Activated CD8-positive, alpha-beta memory T cell treated with anti-CD3 and anti-CD28 coated beads, Interleukin-2, amount 10 ng/mL, durations not matched to agents 7 days and 5 days (primary cell): Measurements from ENCODE around the gene PIK3R6. TPM values are rescaled to one million over a fixed set of nuclear protein-coding genes. Genes with fewer than 3 reads are reported as not detected.

Experiments
- ATAC-seq: fragments of 150-1000 bp; cut with Tn5 transposase; one replicate; pipeline ENCODE4 v1.10.0; 2021; ENCODE audit warnings: moderate library complexity
- CTCF ChIA-PET: fragments of 350-600 bp; sonication (Branson Sonifier 250); formaldehyde crosslinking; loops from one replicate; lab custom pipeline; 2021; ENCODE audit warnings: antibody characterized with exemption; lab: Charles Lee
- DNase-seq: peaks from one replicate; pipeline ENCODE4 v3.0.0-alpha.2; 2020
- H3K27ac Mint-ChIP-seq: one replicate; pipeline ENCODE4 v1.8.0; 2021; ENCODE audit warnings: mild to moderate bottlenecking, mixed read lengths
- H3K27me3 Mint-ChIP-seq: one replicate; pipeline ENCODE4 v1.8.0; 2021; ENCODE audit warnings: mixed read lengths
- H3K36me3 Mint-ChIP-seq: one replicate; pipeline ENCODE4 v1.8.0; 2021; ENCODE audit warnings: mild to moderate bottlenecking, mixed read lengths
- H3K4me1 Mint-ChIP-seq: one replicate; pipeline ENCODE4 v1.8.0; 2021; ENCODE audit warnings: mixed read lengths
- H3K4me3 Mint-ChIP-seq: one replicate; pipeline ENCODE4 v1.8.0; 2021; ENCODE audit warnings: mild to moderate bottlenecking, moderate library complexity, mixed read lengths
- H3K9me3 Mint-ChIP-seq: one replicate; pipeline ENCODE4 v1.8.0; 2022; ENCODE audit warnings: low read depth, mixed read lengths
- total RNA-seq, 2 experiments: library from RNA; stranded (reverse); gene quantifications; one replicate each; pipeline ENCODE4 v1.2.3, GENCODE V29; 2021

The PIK3R6 gene
- total RNA-seq, 2 experiments from 2014 or later, result 1.3 to 4.9 TPM

DNA sequence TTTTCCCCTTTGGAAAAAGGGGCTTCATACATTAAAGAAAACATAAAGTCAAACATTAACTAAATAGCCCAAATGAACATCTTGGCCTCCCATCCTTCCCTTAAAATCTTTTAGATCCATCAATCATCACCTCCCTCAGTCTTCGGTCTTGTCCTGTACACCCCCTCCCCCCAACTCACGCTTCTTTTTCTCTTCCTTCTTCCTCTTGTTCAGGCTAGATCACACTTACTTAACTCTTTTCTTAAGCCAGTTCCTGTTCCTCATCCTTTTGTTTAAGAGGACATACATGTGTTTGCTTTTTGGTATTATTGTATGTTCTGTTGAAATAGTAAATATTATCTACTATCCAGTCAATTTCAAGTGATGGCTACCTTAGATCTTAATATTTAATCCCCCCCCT is 73.8 kb downstream of the PIK3R6 start:
- Mint-ChIP-seq H3K27ac (no peak overlapping the region), H3K27me3 (peaks cover 5% of the 10 kb centered on the region), H3K36me3 (no peaks in the 10 kb centered on the region), H3K4me1 (peaks cover 2% of the 10 kb centered on the region), H3K9me3 (no peaks in the 10 kb centered on the region), H3K4me3 (no peak overlapping the region)
- DNase-seq (no peak), ATAC-seq (no peak)
- CTCF ChIA-PET, result no interaction called here

DNA sequence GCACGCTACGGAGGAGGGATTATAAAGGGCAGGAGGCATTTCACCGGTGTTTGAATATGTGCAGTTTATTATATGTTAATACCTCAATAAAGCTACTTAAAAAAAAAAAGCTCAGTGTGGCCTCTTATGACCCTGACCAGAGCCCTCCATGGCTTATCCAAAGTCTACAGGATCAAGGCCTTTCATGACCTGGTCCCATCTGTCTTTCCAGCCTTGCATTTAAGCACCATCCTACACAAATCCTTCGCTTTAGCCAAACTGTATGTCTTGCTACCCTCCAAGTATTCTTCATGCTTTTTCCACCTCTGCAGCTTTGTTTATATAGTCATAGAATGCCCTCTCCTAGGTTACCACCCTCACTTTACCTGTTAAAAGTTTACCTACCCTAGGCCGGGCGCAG is 74.8 kb downstream of the PIK3R6 start:
- no peak for DNase-seq
- no peak for ATAC-seq
- CTCF ChIA-PET, result interaction anchor here (1.7 kb wide), 1 partner anchor 102 kb away, joined by 5 read pairs; no protein-coding TSS in a partner anchor
- Mint-ChIP-seq H3K27ac (no peak overlapping the region), H3K4me3 (no peak overlapping the region), H3K36me3 (no peaks in the 10 kb centered on the region), H3K9me3 (no peaks in the 10 kb centered on the region), H3K4me1 (peaks cover 2% of the 10 kb centered on the region), H3K27me3 (peaks cover 8% of the 10 kb centered on the region)

GRCh38 chr17:8791910-8792270 is 75.6 kb downstream of the PIK3R6 start:
- Mint-ChIP-seq H3K27ac (no peak overlapping the region), H3K27me3 (peaks cover 8% of the 10 kb centered on the region), H3K36me3 (no peaks in the 10 kb centered on the region), H3K9me3 (no peaks in the 10 kb centered on the region), H3K4me3 (no peak overlapping the region), H3K4me1 (peaks cover 2% of the 10 kb centered on the region)
- DNase-seq, result no peak
- no peak for ATAC-seq
- CTCF ChIA-PET, result interaction anchor here (1.7 kb wide), 1 partner anchor 103 kb away, joined by 5 read pairs; no protein-coding TSS in a partner anchor

- H3K27me3 Mint-ChIP-seq, result peaks cover 8% of the 10 kb centered on the region
- CTCF ChIA-PET, result interaction anchor here (1.7 kb wide), 1 partner anchor 103 kb away, joined by 5 read pairs; no protein-coding TSS in a partner anchor
- ATAC-seq (no peak), DNase-seq (no peak)
- H3K9me3 Mint-ChIP-seq, result no peaks in the 10 kb centered on the region
- H3K4me1 Mint-ChIP-seq, result peaks cover 2% of the 10 kb centered on the region
- no peak overlapping the region for H3K4me3 Mint-ChIP-seq
- H3K27ac Mint-ChIP-seq, result no peak overlapping the region
- H3K36me3 Mint-ChIP-seq, result no peaks in the 10 kb centered on the region
Measured at GRCh38 chr17:8791248-8791909, 76.1 kb downstream of the PIK3R6 start.

DNA sequence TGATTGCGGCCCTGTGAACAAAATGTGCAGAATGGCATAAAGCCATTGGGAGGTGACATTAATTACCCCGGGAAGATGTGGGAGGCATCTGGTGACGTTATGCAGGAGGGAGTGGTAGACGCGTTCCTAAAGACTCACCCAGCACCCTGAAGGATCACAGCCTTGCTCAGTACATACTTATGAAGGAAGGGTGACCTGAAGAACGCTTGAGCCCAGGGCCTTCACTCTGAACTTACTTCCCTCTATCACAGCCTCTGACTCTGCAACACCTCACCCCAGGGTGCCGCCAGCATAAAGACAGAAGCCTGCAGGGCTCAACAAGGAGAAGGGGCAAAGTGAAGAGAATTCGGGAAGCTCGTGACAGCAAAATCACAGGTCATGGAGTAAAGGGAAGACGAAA is 77.7 kb downstream of the PIK3R6 start:
- Mint-ChIP-seq H3K36me3 (no peaks in the 10 kb centered on the region), H3K4me1 (peaks cover 2% of the 10 kb centered on the region), H3K27ac (no peak overlapping the region), H3K9me3 (no peaks in the 10 kb centered on the region), H3K4me3 (no peak overlapping the region), H3K27me3 (peaks cover 8% of the 10 kb centered on the region)
- ATAC-seq (no peak), DNase-seq (no peak)
- CTCF ChIA-PET, result interaction anchor here (0.7 to 1.1 kb wide), 2 partner anchors 10 to 43 kb away, joined by 3 read pairs; no protein-coding TSS in a partner anchor

- DNase-seq (no peak), ATAC-seq (no peak)
- Mint-ChIP-seq H3K4me1 (peaks cover 2% of the 10 kb centered on the region), H3K36me3 (no peaks in the 10 kb centered on the region), H3K27me3 (peaks cover 8% of the 10 kb centered on the region), H3K27ac (no peak overlapping the region), H3K9me3 (no peaks in the 10 kb centered on the region), H3K4me3 (no peak overlapping the region)
- CTCF ChIA-PET, result interaction anchor here (0.7 to 1.1 kb wide), 2 partner anchors 11 to 43 kb away, joined by 3 read pairs; no protein-coding TSS in a partner anchor
Measured at GRCh38 chr17:8788998-8789397, 78.5 kb downstream of the PIK3R6 start.

DNA sequence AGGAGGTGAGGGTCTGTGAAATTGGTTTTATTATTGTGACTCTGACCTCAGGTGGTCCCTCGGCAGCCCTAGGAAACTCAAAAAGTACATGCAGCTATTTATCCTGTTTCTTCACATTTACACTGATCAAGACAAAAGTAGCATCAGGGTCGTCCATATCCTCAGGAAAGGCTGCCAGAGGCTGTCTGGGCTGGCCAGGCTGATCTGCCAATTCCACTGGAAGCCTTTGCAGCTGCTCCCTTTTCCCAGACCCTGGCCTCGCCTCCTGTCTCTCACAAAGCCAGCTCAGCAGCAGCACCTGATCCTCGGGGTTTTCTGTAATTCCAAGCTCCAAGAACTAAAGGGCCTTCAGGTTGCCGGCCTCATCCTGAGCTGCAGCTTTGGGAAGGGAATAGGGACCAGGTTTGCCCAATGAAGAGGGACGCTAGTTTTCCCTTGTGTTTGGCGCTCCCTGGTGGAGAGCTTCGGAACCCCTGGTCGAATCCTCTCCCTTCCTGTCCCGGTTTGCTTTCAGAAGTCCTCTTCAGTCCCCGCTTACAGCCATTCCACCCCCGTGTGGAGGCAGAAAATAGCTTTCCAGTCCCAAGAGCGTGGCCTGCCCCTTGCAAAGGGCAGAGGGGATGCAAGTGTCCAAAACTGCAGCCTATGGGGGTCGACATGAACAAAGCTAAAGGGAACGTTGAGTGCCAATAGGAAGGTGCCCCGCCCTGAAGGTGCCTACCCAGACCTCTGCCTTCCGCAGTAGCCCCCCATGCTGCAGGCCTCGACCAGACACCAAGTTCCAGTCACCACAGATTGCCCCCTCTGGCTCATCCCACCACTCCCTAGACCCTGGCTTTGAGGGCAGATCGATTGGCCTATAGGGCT is 81.7 kb downstream of the PIK3R6 start:
- CTCF ChIA-PET, result interaction anchor here (0.7 to 2.1 kb wide), 33 partner anchors 9 to 402 kb away, joined by 3 to 21 read pairs (median 4); partner anchors contain the start of genes NDEL1, PIK3R6 and RPL26
- ATAC-seq (no peak), DNase-seq (peak; percentile 69)
- Mint-ChIP-seq H3K4me1 (peaks cover 8% of the 10 kb centered on the region), H3K4me3 (no peak overlapping the region), H3K36me3 (no peaks in the 10 kb centered on the region), H3K9me3 (no peaks in the 10 kb centered on the region), H3K27me3 (peaks cover 17% of the 10 kb centered on the region), H3K27ac (no peak overlapping the region)

DNA sequence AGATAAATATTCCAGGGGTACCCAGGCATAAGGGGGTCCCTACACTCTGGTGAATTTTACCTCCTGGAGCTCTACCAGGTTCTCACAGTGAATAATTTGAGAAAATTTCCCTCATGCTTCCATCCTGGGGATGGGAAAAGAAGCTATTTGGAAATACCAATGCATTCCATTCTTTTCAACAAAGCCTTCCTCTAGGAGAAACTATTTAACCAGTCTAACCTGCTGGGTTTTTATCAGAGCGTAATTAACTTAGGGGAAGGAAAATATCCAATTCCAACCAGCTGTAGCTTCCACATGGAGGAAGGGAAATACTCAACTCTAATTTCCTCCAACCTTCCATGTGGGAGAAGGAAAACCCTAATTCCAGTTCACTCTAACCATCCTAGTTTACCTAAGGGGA is 85.3 kb downstream of the PIK3R6 start:
- DNase-seq, result no peak
- Mint-ChIP-seq H3K27ac (no peak overlapping the region), H3K36me3 (no peaks in the 10 kb centered on the region), H3K4me3 (no peak overlapping the region), H3K9me3 (no peaks in the 10 kb centered on the region), H3K4me1 (peaks cover 7% of the 10 kb centered on the region), H3K27me3 (peaks cover 29% of the 10 kb centered on the region)
- ATAC-seq, result no peak
- CTCF ChIA-PET, result interaction anchor here (1.0 to 1.1 kb wide), 2 partner anchors 26 to 113 kb away, joined by 3 read pairs; no protein-coding TSS in a partner anchor

DNA sequence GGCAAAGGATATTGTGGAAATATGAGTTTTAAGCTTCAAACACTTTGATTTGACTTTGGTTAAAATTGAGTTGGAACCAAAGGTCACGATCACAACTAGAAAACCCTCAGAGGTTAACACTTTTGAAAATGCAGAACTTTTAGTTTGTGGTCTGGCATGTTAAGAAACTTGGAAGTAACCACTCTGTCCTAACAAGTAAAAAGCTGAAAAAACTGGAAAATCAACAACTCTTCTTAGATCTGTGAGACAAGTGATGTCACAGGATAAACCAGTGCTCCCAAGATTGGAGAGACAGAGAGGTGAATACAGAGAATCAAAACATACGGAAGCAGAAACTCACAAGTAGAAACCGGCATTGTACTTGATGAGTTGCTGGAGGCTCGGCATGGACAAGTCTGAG is 85.7 kb downstream of the PIK3R6 start:
- no peak overlapping the region for H3K27ac Mint-ChIP-seq
- H3K36me3 Mint-ChIP-seq, result no peaks in the 10 kb centered on the region
- ATAC-seq (no peak), DNase-seq (no peak)
- no peaks in the 10 kb centered on the region for H3K9me3 Mint-ChIP-seq
- peaks cover 7% of the 10 kb centered on the region for H3K4me1 Mint-ChIP-seq
- no peak overlapping the region for H3K4me3 Mint-ChIP-seq
- CTCF ChIA-PET, result no interaction called here
- peaks cover 33% of the 10 kb centered on the region for H3K27me3 Mint-ChIP-seq

DNA sequence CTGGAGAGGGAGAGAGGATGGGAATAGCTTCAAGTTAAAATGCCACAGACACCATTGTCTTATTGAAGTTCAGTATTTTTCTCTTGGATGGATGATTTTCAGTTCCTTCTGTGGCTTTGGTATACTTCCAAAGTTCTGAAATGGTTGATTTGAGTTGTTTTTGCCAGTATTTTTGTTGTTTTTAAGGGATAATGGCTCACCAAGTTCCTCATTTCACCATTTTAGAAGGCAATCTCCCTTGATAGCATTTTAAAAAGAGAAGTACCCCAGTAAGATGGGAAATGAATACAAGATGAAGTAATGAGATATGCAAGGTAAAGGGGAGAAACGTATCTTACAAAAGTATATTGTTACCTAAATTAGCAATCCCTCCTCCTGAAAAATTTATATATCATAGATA is 90.6 kb downstream of the PIK3R6 start:
- H3K27me3 Mint-ChIP-seq, result peaks cover 55% of the 10 kb centered on the region
- DNase-seq (no peak), ATAC-seq (no peak)
- H3K36me3 Mint-ChIP-seq, result no peaks in the 10 kb centered on the region
- H3K9me3 Mint-ChIP-seq, result peaks cover 3% of the 10 kb centered on the region
- no peak overlapping the region for H3K27ac Mint-ChIP-seq
- peaks cover 7% of the 10 kb centered on the region for H3K4me1 Mint-ChIP-seq
- CTCF ChIA-PET, result interaction anchor here (1.2 to 1.3 kb wide), 2 partner anchors 10 to 32 kb away, joined by 3 read pairs; no protein-coding TSS in a partner anchor
- H3K4me3 Mint-ChIP-seq, result no peak overlapping the region

DNA sequence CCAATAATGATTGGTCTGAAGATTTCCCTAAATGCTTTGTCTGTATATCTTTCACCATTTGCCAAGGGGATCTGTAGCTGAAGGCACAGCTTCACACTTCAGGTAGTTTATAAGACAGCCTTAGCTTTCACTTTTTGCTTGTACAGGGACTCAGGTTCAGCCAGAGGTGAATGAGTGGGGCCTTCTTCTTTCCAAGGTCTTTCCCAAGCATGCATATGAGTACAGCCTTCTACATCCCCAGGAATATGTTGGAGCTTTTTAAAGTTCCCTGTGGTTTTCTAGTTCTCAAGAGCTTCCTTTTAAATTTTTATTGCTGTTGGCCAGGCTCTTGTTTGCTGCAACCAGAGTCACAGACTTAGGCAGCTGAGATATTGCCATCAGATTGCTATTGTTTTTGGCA is 91.2 kb downstream of the PIK3R6 start:
- Mint-ChIP-seq H3K9me3 (peaks cover 3% of the 10 kb centered on the region), H3K36me3 (no peaks in the 10 kb centered on the region), H3K27ac (no peak overlapping the region), H3K27me3 (peaks cover 51% of the 10 kb centered on the region), H3K4me3 (no peak overlapping the region), H3K4me1 (peaks cover 3% of the 10 kb centered on the region)
- ATAC-seq (no peak), DNase-seq (no peak)
- CTCF ChIA-PET, result interaction anchor here (0.9 to 1.3 kb wide), 4 partner anchors 9 to 222 kb away, joined by 3 to 6 read pairs (median 3); no protein-coding TSS in a partner anchor

DNA sequence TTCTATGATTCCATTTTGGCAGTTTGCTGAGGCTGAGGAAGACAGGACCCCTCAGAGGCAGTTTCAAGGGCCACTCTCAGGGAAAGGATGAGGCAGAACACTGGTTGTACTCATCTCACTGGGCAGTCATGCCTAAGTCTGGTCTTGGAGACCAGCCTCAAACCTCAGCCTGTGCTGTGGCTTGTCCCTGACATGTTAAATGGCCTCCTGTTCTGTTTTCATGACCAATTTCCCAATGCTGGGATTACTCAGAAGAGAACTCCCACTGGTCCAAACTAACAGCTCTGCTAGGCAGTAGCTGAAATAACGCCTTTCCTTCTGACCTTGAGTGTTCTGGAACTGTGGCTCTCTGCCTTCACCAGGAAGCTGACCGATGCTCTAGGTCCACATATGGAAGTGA is 100.7 kb downstream of the PIK3R6 start:
- no peak for ATAC-seq
- Mint-ChIP-seq H3K9me3 (no peaks in the 10 kb centered on the region), H3K36me3 (no peaks in the 10 kb centered on the region), H3K27me3 (peaks cover 13% of the 10 kb centered on the region), H3K27ac (no peak overlapping the region), H3K4me3 (no peak overlapping the region), H3K4me1 (no peaks in the 10 kb centered on the region)
- CTCF ChIA-PET, result interaction anchor here (0.6 to 1.0 kb wide), 3 partner anchors 19 to 346 kb away, joined by 3 to 4 read pairs (median 3); no protein-coding TSS in a partner anchor
- DNase-seq, result no peak

DNA sequence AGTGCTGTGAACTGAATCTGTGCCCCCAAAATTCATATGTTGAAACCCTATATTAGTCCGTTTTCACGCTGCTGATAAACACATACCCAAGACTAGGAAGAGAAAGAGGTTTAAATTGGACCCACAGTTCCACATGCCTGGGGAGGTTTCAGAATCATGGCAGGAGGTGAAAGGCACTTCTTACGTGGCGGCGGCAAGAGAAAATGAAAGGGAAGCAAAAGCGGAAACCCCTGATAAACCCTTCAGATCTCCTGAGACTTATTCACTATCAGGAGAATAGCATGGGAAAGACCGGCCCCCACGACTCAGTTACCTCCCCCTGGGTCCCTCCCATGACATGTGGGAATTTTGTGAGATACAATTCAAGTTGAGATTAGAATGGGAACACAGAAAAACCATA is 105.5 kb downstream of the PIK3R6 start:
- H3K27ac Mint-ChIP-seq, result no peak overlapping the region
- no peaks in the 10 kb centered on the region for H3K4me1 Mint-ChIP-seq
- no peak for DNase-seq
- H3K36me3 Mint-ChIP-seq, result no peaks in the 10 kb centered on the region
- ATAC-seq, result no peak
- peaks cover 12% of the 10 kb centered on the region for H3K27me3 Mint-ChIP-seq
- CTCF ChIA-PET, result interaction anchor here (0.6 kb wide), 1 partner anchor 25 kb away, joined by 3 read pairs; no protein-coding TSS in a partner anchor
- no peak overlapping the region for H3K4me3 Mint-ChIP-seq
- no peaks in the 10 kb centered on the region for H3K9me3 Mint-ChIP-seq
